ENCODE measurements around the gene ERBB4.

Gene ERBB4

GRCh38 chr2:212426637-212427412, 111.8 kb downstream of the ERBB4 start:
- DNase-seq: no peak

GRCh38 chr2:212424082-212424481, 114.5 kb downstream of the ERBB4 start:
- DNase-seq: no peak

GRCh38 chr2:212423089-212423488, 115.5 kb downstream of the ERBB4 start:
- DNase-seq: no peak

GRCh38 chr2:212421556-212422334, 116.9 kb downstream of the ERBB4 start:
- DNase-seq: no peak

GRCh38 chr2:212416086-212416485, 122.5 kb downstream of the ERBB4 start:
- DNase-seq: no peak

GRCh38 chr2:212414767-212415211, 123.8 kb downstream of the ERBB4 start:
- DNase-seq: no peak

- no peak for DNase-seq
Observed at GRCh38 chr2:212409560-212409959, 129.0 kb downstream of the ERBB4 start.

GRCh38 chr2:212408524-212408923, 130.1 kb downstream of the ERBB4 start:
- no peak for DNase-seq

GRCh38 chr2:212406716-212407115, 131.9 kb downstream of the ERBB4 start:
- DNase-seq: no peak

- DNase-seq: no peak
Observed at GRCh38 chr2:212402316-212402715, 136.3 kb downstream of the ERBB4 start.

GRCh38 chr2:212398316-212398715, 140.3 kb downstream of the ERBB4 start:
- no peak for DNase-seq

- no peak for DNase-seq
Observed at GRCh38 chr2:212392544-212392943, 146.1 kb downstream of the ERBB4 start.

GRCh38 chr2:212392043-212392442, 146.6 kb downstream of the ERBB4 start:
- DNase-seq: no peak

- no peak for DNase-seq
Observed at GRCh38 chr2:212387146-212387545, 151.5 kb downstream of the ERBB4 start.

GRCh38 chr2:212385241-212385640, 153.4 kb downstream of the ERBB4 start:
- DNase-seq: no peak

GRCh38 chr2:212384027-212384426, 154.6 kb downstream of the ERBB4 start:
- no peak for DNase-seq

GRCh38 chr2:212381428-212382102, 157.0 kb downstream of the ERBB4 start:
- no peak for DNase-seq

- DNase-seq: no peak
Observed at GRCh38 chr2:212379103-212379502, 159.5 kb downstream of the ERBB4 start.

GRCh38 chr2:212367431-212367830, 171.2 kb downstream of the ERBB4 start:
- no peak for DNase-seq

- no peak for DNase-seq
Observed at GRCh38 chr2:212364112-212364985, 174.3 kb downstream of the ERBB4 start.

GRCh38 chr2:212361174-212361756, 177.3 kb downstream of the ERBB4 start:
- DNase-seq: no peak

- DNase-seq: no peak
Observed at GRCh38 chr2:212360068-212360460, 178.5 kb downstream of the ERBB4 start.

Data from CD4-positive, alpha-beta T cell treated with Interleukin-4 for 1 hour (primary cell).